SU-DHL-6 (cell line): ENCODE results near the gene GALNT17.

Experiments
- CTCF ChIP-seq: fragments of 200-600 bp; sonication (generic); IDR thresholded peaks from one replicate; pipeline ENCODE4 v1.5.1; 2017; ENCODE audit warnings: antibody characterized with exemption, mild to moderate bottlenecking, low read length, moderate library complexity; ENCODE audit not compliant: insufficient read depth, poor library complexity, severe bottlenecking
- EZH2phosphoT487 ChIP-seq: fragments of 200-600 bp; sonication (generic), shearing (Covaris generic); conservative IDR thresholded peaks from 2 replicates; pipeline ENCODE4 v1.6.1; 2018; ENCODE audit warnings: mild to moderate bottlenecking, antibody characterized with exemption, low read length, moderate library complexity, mixed read lengths

- TF ChIP-seq CTCF (no peak), EZH2phosphoT487 (no peak)
Measured at GRCh38 chr7:71133856-71134255, 1.9 kb downstream of the GALNT17 start.
